Activated T-cell treated with anti-CD3 and anti-CD28 coated beads, Interleukin-2, amount 50 U/mL, for 4 hours (primary cell): Measurements from ENCODE around the gene KCNG4. TPM values are rescaled to one million over a fixed set of nuclear protein-coding genes. Genes with fewer than 3 reads are reported as not detected.
A peak's percentile ranks its signal among the peaks of the same experiment; 100 is the strongest.

ENCODE experiments used
- ATAC-seq, 2 donors: fragments of 200-7000 bp; cut with Tn5 transposase; one replicate each; pipeline ENCODE4 v1.10.0; 2021
- DNase-seq: peaks from one replicate; pipeline ENCODE4 v3.0.0-alpha.2; 2020
- H3K27me3 Mint-ChIP-seq: one replicate; pipeline ENCODE4 v1.8.0; 2021; ENCODE audit warnings: low read depth, mixed read lengths
- H3K36me3 Mint-ChIP-seq: one replicate; pipeline ENCODE4 v1.8.0; 2022; ENCODE audit warnings: mixed read lengths; ENCODE audit not compliant: insufficient read depth
- H3K4me1 Mint-ChIP-seq: one replicate; pipeline ENCODE4 v1.8.0; 2021; ENCODE audit warnings: low read depth, mixed read lengths
- H3K4me3 Mint-ChIP-seq: one replicate; pipeline ENCODE4 v1.8.0; 2021; ENCODE audit warnings: mild to moderate bottlenecking, moderate library complexity, mixed read lengths
- H3K9me3 Mint-ChIP-seq: one replicate; pipeline ENCODE4 v1.8.0; 2021; ENCODE audit warnings: mixed read lengths
- total RNA-seq, 3 donors: library from RNA; stranded (reverse); gene quantifications; one replicate each; pipeline ENCODE4 v1.2.1, GENCODE V29; 2021

KCNG4 gene, protein sequence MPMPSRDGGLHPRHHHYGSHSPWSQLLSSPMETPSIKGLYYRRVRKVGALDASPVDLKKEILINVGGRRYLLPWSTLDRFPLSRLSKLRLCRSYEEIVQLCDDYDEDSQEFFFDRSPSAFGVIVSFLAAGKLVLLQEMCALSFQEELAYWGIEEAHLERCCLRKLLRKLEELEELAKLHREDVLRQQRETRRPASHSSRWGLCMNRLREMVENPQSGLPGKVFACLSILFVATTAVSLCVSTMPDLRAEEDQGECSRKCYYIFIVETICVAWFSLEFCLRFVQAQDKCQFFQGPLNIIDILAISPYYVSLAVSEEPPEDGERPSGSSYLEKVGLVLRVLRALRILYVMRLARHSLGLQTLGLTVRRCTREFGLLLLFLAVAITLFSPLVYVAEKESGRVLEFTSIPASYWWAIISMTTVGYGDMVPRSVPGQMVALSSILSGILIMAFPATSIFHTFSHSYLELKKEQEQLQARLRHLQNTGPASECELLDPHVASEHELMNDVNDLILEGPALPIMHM
- total RNA-seq: not detected

DNA sequence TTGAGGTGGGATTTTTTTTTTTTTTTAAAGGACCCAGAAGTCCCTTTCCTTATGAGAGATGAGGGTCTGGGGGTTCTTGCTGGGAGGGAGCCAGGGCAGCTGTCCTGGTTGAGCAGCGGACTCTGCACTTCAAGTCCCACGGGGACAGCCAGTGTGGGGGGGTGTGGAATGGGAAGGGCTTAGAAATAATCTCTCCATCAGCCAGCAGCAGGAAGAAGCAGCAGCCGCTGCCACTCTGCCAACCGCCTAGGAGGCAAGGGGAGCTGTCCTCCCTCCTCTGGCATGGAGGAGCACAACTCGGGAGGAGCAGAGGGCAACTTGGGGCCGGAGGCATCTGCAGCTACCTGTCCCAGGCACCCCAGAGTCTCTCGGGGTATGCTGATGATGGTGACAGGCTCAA is at the start of gene KCNG4:
TSS of gene KCNG4 (minus strand) at position 104 of the 400 bp plus-strand sequence. CDS start 2,527 bp downstream, outside the sequence.
- Mint-ChIP-seq H3K36me3 (no peaks in the 10 kb centered on the region), H3K4me1 (no peaks in the 10 kb centered on the region), H3K9me3 (peaks cover 4% of the 10 kb centered on the region), H3K4me3 (no peak within 1 kb of the TSS), H3K27me3 (peaks cover 30% of the 10 kb centered on the region)
- no peak for ATAC-seq
- DNase-seq: no peak

DNA sequence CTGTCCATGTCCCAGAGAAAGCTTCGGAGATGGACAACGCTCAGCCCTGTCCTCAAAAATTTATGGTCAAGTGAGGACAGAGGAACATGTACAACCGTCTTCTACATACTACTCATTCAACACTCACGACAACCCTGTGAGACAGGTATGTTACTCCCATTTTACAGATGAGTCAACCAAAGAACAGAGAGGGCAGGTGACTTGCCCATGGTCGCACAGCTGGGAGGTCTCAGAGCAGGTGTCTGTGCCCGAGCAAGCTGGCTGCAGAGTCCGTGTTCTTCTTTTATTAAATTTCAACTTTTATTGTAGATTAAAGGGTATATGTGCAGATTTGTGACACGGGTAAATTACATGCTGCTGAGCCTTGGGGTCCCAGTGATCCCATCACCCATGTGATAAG is 49.1 kb upstream of the KCNG4 start:
- no peak overlapping the region for H3K4me3 Mint-ChIP-seq
- DNase-seq: no peak
- ATAC-seq: no peak
- H3K36me3 Mint-ChIP-seq: no peaks in the 10 kb centered on the region
- peaks cover 33% of the 10 kb centered on the region for H3K27me3 Mint-ChIP-seq
- peaks cover under 1% of the 10 kb centered on the region for H3K4me1 Mint-ChIP-seq
- no peaks in the 10 kb centered on the region for H3K9me3 Mint-ChIP-seq

DNA sequence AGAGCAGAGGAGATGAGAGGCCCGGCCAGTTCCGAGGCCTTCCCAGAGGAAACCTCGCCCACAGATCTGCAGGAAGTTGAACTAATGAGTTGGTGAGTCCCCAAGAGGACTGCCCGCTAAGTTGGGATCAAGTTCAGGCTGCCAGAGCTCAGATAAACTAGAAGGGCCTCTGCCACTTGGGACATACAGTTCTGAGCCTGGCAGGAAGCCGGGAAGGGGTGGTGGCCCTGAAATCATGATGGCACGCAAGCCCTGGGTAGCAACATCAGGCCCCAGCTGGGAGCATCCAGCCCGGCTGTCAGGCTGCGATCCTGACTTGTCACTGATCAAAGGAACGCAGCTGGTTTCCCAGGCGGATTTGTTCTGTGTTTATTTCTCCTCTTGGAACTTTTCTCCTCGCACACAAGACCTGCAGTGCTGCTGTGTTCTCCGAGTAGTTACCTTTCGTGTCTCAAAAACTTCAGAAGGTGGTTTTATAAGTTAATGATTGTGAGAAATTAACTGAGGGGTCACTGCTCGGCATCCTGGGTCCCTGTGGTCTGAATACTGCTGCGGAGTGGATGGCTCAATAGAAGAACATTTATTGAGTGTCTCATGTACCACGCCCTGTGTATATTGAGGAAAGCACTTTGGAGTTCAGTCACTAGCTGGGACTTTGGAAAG is 46.9 kb upstream of the KCNG4 start:
- Mint-ChIP-seq H3K9me3 (no peaks in the 10 kb centered on the region), H3K36me3 (no peaks in the 10 kb centered on the region), H3K4me1 (no peaks in the 10 kb centered on the region), H3K4me3 (no peak overlapping the region), H3K27me3 (peaks cover 19% of the 10 kb centered on the region)
- DNase-seq: no peak
- no peak for ATAC-seq

DNA sequence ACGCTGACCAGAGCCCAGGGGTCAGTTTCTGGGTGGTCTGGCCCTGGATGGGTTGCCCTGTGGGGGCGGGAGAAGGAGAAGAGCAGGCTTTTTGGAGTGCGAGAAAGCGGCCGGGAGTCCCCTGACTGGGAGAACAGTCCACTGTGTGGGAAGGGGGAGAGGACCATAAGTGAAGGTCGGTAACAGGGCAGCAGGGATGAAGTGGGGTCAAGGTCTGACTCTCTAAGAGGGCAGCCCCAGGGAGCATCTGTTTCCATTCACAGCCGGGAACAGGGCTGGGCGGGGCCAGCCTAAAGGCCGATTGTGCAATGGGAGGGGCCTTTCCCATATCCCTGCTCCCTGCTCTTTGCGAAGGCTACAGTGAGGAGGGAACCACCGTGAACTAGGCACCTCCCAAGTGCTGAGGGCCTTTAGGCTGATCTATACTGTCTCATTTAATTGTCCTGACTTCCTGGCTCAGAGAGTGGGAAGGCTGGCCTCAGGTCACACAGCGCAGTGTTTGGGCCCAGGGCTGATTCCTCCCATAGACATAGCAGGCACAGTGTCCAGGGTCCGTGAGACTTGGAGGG is 44.4 kb upstream of the KCNG4 start:
- H3K4me1 Mint-ChIP-seq: no peaks in the 10 kb centered on the region
- H3K4me3 Mint-ChIP-seq: no peak overlapping the region
- DNase-seq (no peak), ATAC-seq (no peak)
- peaks cover 15% of the 10 kb centered on the region for H3K27me3 Mint-ChIP-seq
- H3K36me3 Mint-ChIP-seq: no peaks in the 10 kb centered on the region
- H3K9me3 Mint-ChIP-seq: no peaks in the 10 kb centered on the region

DNA sequence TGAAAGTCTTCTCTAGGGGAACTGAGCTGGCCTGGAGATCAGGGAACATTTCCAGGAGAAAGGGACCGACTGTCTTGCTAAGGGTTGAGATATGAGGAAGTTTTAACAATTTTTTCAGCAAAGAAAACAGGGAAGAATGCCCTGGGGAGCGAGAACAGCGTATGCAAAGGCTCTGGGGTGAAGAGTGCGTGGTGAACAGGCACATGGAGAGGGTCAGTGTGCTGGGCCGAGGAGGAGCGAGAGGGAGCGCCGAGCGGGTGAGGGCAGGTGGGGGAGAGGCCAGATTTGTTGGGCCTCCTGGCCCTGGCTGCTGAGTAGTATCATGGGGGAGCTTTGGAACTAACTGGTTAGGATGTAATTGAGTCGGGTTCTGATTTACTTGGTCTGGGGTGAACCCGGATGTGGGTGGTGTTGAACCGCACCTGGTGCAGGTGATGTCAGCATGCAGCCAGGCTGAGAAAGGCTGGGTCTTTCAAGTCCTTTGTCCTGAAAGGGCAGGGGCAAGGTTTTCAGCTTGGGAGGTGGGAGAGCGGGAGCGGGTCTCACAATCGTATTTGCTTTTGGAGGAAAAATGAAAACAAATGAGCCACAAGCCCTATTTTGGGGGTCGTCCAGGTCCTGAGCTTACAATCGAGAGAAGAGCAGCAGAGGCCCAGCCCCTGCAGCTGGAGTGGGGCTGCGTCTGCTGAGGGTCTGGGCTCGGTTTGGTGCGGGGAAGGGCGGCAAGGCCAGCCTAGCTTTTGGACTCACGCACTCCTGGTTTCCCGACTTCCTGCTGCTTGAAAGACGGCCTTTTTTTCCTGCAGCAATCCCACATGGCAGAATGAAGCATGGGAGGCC is 43.7 kb upstream of the KCNG4 start:
- no peak overlapping the region for H3K4me3 Mint-ChIP-seq
- ATAC-seq: no peak
- no peak for DNase-seq
- H3K36me3 Mint-ChIP-seq: no peaks in the 10 kb centered on the region
- H3K27me3 Mint-ChIP-seq: peaks cover 13% of the 10 kb centered on the region
- H3K9me3 Mint-ChIP-seq: no peaks in the 10 kb centered on the region
- H3K4me1 Mint-ChIP-seq: no peaks in the 10 kb centered on the region

DNA sequence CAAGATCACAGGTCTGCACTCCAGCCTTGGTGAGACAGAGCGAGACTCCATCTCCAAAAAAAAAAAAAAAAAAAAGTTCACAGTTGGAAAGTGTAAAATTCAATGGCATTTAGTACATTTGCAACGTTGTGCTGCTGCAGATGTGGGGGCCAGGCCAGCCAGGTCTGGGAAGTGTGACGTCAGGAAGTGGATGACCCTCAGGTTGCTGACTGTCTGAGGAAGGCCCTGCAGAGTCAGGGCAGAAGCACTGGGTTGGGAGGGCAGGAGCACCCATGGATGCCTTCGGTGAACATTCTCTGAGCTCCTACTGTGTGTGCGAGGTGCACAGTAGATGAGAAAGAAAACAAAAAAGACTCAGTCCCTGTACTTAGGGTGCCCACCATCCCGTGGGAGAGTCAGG is 42.7 kb upstream of the KCNG4 start:
- H3K9me3 Mint-ChIP-seq: no peaks in the 10 kb centered on the region
- H3K4me3 Mint-ChIP-seq: no peak overlapping the region
- ATAC-seq (no peak), DNase-seq (no peak)
- H3K36me3 Mint-ChIP-seq: no peaks in the 10 kb centered on the region
- no peaks in the 10 kb centered on the region for H3K4me1 Mint-ChIP-seq
- peaks cover 8% of the 10 kb centered on the region for H3K27me3 Mint-ChIP-seq

DNA sequence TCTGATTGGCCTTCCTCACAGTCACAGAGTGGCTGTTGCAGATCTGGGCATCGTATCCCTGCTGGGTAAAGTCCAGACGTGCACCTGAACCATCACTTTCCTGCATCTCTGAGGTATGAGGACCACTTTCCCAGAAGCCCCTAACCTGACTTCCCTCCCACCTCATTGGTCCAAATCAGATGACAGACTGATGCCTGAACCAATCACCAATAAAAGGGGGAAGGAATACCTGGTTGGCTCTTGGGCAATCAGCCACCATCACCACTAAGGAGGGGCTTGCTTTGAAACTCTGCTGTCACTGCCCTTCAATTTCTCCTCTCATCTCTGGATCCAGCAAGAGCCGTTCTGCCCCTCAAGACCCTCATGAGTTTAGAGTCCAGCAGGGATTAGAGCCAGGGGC is 41.3 kb upstream of the KCNG4 start:
- peaks cover 9% of the 10 kb centered on the region for H3K27me3 Mint-ChIP-seq
- H3K36me3 Mint-ChIP-seq: no peaks in the 10 kb centered on the region
- H3K4me1 Mint-ChIP-seq: no peaks in the 10 kb centered on the region
- no peaks in the 10 kb centered on the region for H3K9me3 Mint-ChIP-seq
- H3K4me3 Mint-ChIP-seq: no peak overlapping the region
- no peak for ATAC-seq
- no peak for DNase-seq

DNA sequence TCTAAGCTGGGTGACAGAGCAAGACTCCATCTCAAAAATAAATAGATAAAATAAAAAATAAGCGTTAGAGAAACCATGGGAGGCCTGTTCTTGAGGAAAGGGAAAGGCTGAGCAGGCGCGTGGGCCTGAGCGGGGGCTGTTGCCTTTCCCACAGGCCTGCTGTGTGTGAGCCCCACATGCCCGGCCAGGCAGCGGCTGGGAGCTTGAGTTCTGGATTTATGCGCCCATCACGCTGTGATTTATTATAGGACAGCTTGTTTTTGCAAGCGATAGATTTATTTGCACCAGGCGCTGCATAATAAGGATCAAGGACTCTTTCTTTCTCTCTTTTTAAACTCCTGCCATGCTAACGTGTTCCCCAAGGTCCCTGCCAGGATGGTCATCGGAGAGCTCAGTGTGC is 40.1 kb upstream of the KCNG4 start:
- no peak for DNase-seq
- H3K4me1 Mint-ChIP-seq: no peaks in the 10 kb centered on the region
- no peaks in the 10 kb centered on the region for H3K9me3 Mint-ChIP-seq
- no peak overlapping the region for H3K4me3 Mint-ChIP-seq
- H3K27me3 Mint-ChIP-seq: peaks cover 13% of the 10 kb centered on the region
- no peaks in the 10 kb centered on the region for H3K36me3 Mint-ChIP-seq
- ATAC-seq: no peak

DNA sequence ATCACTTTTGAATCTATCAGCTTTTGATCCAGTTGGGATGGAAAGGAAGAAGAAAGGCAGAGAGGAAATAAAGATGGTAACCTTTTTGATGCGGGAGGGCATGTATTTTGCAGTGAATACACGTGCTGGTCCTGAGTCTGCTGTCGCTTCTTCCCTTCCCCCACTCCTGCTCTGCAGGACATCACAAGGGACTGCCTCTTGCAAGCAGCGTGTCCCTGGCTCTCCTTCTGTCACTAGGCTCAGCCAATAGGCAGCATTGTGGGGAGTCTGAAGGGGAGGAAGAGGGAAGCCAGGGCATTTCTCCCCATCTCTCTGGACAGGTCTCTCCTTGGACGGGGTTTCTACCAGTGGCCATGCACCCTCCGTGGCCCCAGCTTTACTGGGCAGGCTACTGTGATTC is 39.2 kb upstream of the KCNG4 start:
- Mint-ChIP-seq H3K9me3 (no peaks in the 10 kb centered on the region), H3K4me1 (no peaks in the 10 kb centered on the region), H3K36me3 (no peaks in the 10 kb centered on the region), H3K4me3 (no peak overlapping the region), H3K27me3 (peaks cover 13% of the 10 kb centered on the region)
- ATAC-seq (no peak), DNase-seq (no peak)

DNA sequence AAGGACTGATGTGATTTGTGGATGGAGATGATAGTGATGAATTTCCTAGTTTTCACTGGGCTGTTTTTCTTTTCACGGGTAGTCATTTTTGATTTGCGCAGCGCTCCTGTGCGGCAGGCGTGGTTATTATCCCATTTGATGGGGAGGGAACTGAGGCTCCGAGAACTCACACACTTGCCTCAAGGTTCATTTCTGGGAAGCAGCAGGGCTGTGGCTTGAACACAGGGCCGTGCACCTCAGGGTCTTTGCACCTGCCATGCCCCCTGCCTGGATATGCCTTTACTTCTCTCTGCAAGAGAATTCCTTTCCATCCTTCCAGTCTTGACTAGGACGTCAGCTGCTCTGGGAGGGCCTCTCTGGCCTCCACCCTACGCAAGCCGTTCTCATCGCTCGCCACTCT is 38.5 kb upstream of the KCNG4 start:
- no peak for DNase-seq
- no peaks in the 10 kb centered on the region for H3K4me1 Mint-ChIP-seq
- peaks cover 10% of the 10 kb centered on the region for H3K27me3 Mint-ChIP-seq
- no peaks in the 10 kb centered on the region for H3K9me3 Mint-ChIP-seq
- H3K36me3 Mint-ChIP-seq: no peaks in the 10 kb centered on the region
- no peak overlapping the region for H3K4me3 Mint-ChIP-seq
- no peak for ATAC-seq

DNA sequence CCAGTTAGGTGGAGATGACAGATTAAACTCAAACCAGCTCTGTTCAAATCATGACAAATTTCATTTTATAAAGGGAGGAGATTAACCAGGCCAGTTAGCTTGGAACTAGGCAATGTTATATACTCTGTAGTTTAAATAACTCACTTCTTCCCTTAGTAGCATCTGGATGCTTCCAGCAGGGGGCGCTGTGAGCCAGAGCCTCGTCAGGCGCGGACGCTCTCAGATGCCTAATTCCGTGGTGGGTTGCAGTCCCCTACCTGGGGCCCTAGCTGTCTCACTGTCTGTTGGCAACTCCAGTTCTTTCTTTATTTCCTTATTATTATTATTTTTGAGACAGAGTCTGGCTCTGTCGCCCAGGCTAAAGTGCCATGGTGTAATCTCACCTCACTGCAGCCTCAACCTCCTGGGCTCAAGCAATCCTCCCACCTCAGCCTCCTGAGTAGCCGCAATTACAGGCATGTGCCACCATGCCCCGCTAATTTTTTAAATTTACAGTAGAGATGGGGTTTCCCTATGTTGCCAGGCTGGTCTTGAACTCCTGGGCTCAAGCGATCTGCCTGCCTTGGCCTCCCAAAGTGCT is 37.5 kb upstream of the KCNG4 start:
- Mint-ChIP-seq H3K27me3 (peaks cover 9% of the 10 kb centered on the region), H3K4me3 (no peak overlapping the region), H3K9me3 (no peaks in the 10 kb centered on the region), H3K4me1 (no peaks in the 10 kb centered on the region), H3K36me3 (no peaks in the 10 kb centered on the region)
- ATAC-seq (peak; percentile 67 to 82), DNase-seq (peak; percentile 66)

DNA sequence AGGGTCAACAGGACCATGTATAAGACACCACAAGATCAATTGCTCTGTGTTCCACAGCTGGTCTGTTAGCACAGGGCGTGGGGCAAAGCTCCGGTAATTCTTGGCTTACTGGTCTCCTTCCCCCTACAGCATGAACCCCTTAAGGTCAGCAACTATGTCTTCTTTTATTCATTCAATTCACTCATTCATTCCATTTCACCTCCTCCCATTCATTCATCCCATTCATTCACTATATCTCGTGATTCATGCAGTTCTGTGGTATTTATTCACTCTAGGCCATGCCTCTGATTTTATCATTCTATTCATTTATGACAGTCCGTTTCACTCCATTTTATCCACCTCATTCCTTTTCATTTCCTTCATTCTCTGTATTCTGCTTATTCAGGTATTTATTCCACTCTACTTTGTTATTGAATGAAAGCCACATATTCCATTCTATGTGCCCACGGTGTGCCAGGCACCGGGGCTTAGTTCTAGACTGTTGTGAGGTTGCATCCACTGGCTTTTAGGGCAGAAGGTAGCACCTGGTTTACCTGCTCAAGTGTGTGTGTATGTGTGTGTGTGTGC is 35.9 kb upstream of the KCNG4 start:
- no peaks in the 10 kb centered on the region for H3K36me3 Mint-ChIP-seq
- ATAC-seq (no peak), DNase-seq (no peak)
- no peaks in the 10 kb centered on the region for H3K4me1 Mint-ChIP-seq
- peaks cover 7% of the 10 kb centered on the region for H3K27me3 Mint-ChIP-seq
- no peaks in the 10 kb centered on the region for H3K9me3 Mint-ChIP-seq
- H3K4me3 Mint-ChIP-seq: no peak overlapping the region

DNA sequence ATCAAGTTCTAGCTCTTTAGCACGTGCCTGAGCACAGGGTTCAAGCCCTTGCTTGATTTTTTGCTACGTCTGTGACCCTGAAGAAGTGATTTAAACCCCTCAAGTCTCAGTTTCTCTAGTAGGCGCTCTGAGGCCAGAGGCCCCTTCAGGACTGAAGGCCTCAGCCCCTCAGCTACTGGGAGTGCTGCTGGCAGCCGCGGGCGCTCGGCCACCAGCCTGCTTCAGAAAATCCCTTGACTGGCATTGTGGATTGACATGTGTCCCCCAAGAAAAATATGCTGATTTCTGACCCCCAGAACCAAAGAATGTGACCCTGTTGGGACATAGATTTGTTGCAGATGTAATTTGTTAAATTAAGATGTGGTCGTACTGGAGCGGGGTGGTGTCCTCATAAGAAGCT is 34.7 kb upstream of the KCNG4 start:
- H3K4me1 Mint-ChIP-seq: no peaks in the 10 kb centered on the region
- no peaks in the 10 kb centered on the region for H3K9me3 Mint-ChIP-seq
- no peaks in the 10 kb centered on the region for H3K36me3 Mint-ChIP-seq
- DNase-seq: no peak
- no peak overlapping the region for H3K4me3 Mint-ChIP-seq
- ATAC-seq: no peak
- H3K27me3 Mint-ChIP-seq: peaks cover 12% of the 10 kb centered on the region
